ENCODE data around the gene KASH5.

- TF ChIP-seq POLR2A (IDR thresholded peaks at IDR 0.05; ENCODE audit: low read depth, low read length) (no peak), POLR2AphosphoS5 (IDR thresholded peaks at IDR 0.05; ENCODE audit: low read depth, low read length) (no peak), TAF1 (IDR thresholded peaks at IDR 0.05; ENCODE audit: borderline replicate concordance, low read depth, low read length) (no peak)
These were observed 51.8 kb downstream of the KASH5 start for GRCh38 chr19:49439836-49440235.
